Amygdala (tissue), 56 donors: ENCODE results near the gene KCNJ1.
A peak's percentile ranks its signal among the peaks of the same experiment; 100 is the strongest.

ENCODE experiments used
- DNase-seq, 56 donors: peaks; one replicate each; lab custom pipeline; 2025; lab: John Stamatoyannopoulos, UW

KCNJ1 gene

DNA sequence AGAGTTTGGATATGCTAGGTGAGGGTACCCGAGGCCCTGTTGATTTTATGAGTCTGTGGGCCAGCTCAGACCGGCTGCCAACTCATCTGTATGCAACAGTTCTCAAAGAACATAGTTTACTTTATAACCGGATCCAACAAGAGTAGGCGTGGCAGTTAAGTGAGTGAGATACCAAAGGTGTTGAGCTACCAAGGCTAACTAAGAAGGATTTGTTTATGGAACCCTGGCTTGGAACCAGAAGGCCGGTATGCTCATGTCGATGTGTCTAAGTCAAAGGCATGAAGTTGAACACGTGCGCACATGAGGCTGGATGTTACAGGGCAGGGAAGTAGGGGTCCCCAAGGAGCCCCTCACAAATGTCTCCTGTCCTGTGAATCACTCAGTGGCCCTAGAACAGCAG, at the start of gene KCNJ1:
KCNJ1 (minus strand) TSS at position 20 of the 400 bp plus-strand sequence. CDS start 27,053 bp downstream, outside the sequence.
- DNase-seq = no peak

DNA sequence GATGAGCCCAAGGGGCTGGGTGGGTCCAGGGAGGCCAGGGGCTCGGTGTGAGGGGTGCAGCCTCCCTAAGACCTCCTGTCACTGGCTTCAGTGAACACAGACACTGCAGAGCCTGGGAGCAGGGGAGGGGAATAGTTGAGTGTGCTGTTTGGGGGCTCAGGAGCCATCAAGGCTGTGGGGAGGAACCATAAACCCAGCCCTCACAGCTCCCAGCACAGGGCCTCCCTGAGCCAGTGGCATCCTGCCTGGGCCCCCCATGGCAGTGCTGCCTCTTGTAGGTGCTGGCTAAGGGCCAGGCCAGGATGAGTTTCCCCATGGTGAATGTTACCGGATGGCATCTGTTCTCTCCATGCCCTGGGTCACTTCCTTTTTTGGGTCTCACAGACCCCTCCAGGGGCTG, 49.6 kb upstream of the KCNJ1 start:
- no peak for DNase-seq

DNA sequence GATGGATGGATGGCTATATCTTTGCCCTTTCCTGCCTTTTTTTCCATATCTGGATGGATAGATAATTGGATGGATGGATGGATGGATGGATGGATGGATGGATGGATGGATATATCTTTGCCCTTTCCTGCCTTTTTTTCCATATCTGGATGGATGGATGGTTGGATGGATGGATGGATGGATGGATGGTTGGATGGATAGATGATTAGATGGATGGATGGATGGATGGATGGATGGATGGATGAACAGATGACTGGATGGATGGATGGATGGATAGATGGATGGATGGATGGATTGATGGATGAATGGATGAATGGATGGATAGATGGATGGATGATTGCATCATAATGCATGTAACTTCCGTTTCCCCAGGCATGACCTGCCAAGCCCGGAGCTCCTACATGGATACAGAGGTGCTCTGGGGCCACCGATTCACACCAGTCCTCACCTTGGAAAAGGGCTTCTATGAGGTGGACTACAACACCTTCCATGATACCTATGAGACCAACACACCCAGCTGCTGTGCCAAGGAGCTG, 49.0 kb upstream of the KCNJ1 start:
- DNase-seq = no peak

DNA sequence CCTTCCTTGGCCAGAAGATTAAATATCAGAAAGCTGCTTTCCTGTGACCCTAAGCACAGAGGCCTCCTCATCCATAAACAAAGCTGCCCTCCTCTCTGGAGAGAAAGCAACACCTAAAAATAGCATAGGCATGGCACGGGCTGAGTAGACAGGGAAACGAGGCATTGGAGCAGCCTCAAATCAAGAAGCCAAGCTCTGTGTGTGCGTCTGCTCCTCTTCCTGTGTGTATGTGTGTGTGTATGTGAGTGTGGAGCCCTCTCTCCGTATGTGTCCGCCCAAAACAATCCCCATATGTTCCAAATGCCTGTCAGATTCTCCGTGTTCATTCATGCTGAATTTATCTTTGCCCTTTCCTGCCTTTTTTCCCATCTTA, 48.0 kb upstream of the KCNJ1 start:
- no peak for DNase-seq

- DNase-seq = no peak
These were observed 47.4 kb upstream of the KCNJ1 start for GRCh38 chr11:128914216-128915148.

GRCh38 chr11:128913806-128914205, 46.7 kb upstream of the KCNJ1 start:
- DNase-seq = no peak

DNA sequence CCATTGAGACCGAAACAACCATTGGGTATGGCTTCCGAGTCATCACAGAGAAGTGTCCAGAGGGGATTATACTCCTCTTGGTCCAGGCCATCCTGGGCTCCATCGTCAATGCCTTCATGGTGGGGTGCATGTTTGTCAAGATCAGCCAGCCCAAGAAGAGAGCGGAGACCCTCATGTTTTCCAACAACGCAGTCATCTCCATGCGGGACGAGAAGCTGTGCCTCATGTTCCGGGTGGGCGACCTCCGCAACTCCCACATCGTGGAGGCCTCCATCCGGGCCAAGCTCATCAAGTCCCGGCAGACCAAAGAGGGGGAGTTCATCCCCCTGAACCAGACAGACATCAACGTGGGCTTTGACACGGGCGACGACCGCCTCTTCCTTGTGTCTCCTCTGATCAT, 44.6 kb upstream of the KCNJ1 start:
- DNase-seq = no peak

DNA sequence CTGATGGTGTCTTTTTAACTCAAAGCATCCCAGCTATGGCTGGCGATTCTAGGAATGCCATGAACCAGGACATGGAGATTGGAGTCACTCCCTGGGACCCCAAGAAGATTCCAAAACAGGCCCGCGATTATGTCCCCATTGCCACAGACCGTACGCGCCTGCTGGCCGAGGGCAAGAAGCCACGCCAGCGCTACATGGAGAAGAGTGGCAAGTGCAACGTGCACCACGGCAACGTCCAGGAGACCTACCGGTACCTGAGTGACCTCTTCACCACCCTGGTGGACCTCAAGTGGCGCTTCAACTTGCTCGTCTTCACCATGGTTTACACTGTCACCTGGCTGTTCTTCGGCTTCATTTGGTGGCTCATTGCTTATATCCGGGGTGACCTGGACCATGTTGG, 44.1 kb upstream of the KCNJ1 start:
- DNase-seq = no peak

DNA sequence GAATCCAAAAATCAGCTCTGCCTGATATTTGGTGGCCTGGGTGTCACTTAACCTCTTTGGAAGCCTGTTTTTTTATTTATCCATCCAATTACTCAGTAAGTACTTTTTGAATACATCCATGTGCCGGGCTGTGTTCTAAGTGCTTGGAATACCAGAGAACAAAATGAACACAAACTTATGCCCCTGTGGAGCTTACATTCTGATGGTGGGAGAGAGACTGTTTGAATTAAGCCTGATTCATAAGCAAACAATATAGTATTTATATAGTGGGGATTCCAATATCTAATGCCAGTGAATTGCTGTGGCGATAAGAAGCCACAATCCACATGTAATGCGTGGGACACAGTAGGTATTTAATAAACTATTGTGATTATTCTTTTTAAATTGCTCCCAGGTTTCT, 43.5 kb upstream of the KCNJ1 start:
- DNase-seq = no peak

- DNase-seq = no peak
These were observed 42.5 kb upstream of the KCNJ1 start for GRCh38 chr11:128909438-128910125.

DNA sequence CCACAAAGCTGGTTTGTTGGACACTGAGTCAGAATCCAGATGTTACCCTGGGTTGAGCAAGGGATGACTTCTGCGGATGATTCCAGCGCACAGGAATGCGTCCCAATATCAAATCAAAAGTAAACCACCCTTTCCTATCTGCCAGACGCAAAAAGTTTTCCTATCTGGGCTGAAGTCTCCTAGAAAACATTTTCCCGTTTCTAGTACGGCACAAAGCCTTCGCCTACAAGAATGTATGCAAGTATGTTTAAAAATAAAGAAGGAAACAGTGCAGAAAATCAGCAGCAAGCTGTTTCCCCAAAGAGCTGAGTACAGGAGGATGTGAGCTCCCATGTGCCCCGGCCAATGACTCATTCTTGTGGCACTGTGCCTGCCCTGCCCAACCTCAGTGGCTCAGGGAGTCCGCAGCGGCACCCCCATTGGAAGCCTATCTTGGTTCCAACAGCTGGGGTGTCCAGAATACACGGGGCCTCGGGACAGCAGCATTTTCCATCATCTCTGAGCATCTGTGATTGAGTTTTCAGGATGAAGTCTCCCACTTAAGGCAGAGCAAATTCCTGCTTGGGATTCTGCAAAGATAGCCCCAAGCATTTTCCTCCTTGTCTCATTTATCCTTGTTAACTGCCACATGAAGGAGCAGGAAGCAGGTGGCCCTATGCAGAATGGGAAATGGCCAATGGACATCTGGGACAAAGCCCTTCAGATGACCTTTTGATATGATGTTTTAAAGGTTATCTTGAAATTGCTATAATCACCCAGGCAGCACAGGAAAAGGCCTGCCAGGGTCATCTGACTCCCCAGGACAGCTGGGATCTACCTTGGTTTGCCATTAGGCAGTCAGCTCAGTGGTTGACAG, 41.5 kb upstream of the KCNJ1 start:
- peak in 15 of 56 donors; percentile 8 to 46 (median 24) for DNase-seq

DNA sequence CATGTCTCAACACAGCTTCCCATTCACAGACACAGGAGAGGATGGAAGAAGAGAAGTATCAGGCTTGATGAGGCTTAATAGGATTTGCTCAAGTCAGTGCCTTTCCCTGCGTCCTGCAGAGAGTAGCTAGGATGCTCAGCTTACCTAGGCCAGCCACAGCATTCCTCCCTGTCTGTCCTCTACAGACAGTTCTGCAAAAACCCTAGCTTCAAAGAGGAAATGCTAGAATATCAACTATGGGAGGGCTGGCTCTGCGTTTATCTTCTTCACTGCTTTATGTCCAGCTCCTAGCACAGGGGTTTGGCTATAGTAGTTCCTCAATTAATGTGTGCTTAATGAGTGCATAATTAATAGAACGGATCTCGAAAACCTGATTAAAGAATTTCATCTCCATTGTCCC, 40.5 kb upstream of the KCNJ1 start:
- DNase-seq = no peak

GRCh38 chr11:128906185-128907050, 39.3 kb upstream of the KCNJ1 start:
- DNase-seq = peak in 1 of 56 donors; percentile 26

DNA sequence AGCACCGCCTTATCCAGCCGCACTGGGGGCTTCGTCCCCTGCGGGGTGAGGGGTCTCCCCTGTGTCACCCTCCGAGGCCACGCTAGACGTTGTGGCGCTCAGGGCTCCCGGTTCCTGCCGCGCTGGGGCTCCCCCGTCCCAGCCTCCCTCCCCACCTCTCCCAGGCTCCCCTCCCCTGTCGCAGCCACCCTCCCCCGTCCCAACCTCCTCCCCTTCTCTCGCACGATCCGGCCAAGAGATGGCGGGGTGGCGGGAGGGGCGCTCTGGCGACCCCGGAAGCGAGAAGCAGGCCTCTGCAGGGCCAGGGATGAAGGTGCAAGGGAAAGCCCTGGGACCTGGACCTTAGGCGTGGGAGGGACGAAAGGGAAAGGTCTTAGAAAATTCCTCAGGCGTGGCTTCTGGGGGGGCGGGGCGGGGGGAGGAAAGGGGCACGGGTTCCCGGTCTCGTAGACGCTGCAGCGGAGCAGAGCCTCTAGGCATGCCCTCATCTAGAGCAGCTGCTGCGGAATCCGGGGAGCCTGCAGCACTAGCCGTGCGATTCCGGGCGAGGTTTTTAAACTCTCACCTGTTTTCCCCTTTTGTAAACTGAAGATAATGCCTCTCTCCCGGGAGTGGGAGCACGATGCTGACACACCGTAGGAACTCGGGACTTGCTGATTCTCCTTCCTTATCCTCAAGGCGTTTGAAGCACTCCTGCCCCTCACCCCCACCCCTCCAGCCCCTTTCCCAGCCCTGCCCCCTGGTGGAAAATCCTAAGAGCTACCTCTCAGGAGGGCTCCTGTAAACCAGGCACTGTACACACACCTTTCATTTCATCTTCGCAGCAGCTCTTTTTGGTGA, 38.5 kb upstream of the KCNJ1 start:
- peak in 4 of 56 donors; percentile 13 to 35 (median 30) for DNase-seq

GRCh38 chr11:128904656-128905344, 37.7 kb upstream of the KCNJ1 start:
- peak in 8 of 56 donors; percentile 12 to 56 (median 24) for DNase-seq

- peak in 1 of 56 donors; percentile 13 for DNase-seq
These were observed 37.2 kb upstream of the KCNJ1 start for GRCh38 chr11:128904303-128904655.

DNA sequence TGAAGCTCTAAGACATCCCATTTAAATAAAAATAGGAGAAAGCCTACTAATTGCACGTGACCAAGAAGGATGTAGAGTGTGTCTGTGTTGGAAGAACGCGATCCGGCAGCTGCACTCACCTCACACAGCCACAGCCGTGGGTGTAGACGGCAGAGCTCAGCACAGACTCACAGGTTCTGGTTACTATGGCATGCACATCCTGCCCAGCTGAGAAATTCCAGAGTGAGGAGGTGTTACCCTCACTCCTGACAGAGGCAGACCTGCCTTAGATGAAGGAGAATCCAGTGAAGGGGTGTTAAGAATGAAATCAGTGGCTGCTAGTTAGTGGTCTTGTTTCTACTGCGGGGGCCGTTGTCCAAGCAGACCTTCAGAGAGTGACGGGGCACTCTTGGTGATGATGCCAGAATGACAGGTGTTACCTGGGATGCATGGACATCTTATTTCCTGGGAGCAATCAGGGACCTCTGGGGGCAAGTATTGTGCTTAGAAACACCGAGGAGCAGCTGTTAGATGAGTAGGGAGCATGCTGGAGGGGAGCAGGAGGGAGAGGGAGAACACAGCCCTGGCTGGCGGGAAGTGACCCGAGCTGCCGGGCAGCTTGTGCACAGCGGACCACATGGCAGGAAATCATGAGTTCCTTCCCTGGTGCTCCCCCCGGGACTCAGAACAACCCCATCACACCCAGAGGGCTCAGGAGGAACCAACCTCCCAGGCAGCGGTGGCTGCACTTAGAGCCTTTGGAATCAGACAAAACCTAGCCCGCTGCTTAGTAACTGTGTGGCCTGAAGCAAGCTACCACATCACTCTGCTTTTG, 36.4 kb upstream of the KCNJ1 start:
- peak in 21 of 56 donors; percentile 7 to 63 (median 22) for DNase-seq
